Fibroblast of lung (primary cell): ENCODE data around the gene KLRF1.

Experiments used
- CTCF ChIP-seq, 2 donors: IDR thresholded peaks in 1 of 2; conservative IDR thresholded peaks in 1 of 2; 1 replicate in 1 of 2; 2 replicates in 1 of 2; pipeline ENCODE4 v1.5.1; 2011 to 2012; ENCODE audit warnings: low read length in 2 of 2, control low read depth in 1 of 2, inconsistent platforms in 1 of 2, low read depth in 1 of 2, mild to moderate bottlenecking in 1 of 2
- EZH2 ChIP-seq: IDR thresholded peaks from 2 replicates; pipeline ENCODE4 v1.5.1; 2012; ENCODE audit warnings: low read length, control low read depth, mild to moderate bottlenecking; ENCODE audit errors: missing control alignments

- no peak for TF ChIP-seq CTCF (conservative IDR thresholded peaks at IDR 0.05 in 1 of 2, IDR thresholded peaks at IDR 0.05 in 1 of 2; ENCODE audit: low read depth in 1 of 2, low read length in 2 of 2)
- no peak for TF ChIP-seq EZH2
Observed at GRCh38 chr12:9784326-9784725, 43.0 kb upstream of the KLRF1 start.
